ENCODE measurements around the gene SMYD3.

DNA sequence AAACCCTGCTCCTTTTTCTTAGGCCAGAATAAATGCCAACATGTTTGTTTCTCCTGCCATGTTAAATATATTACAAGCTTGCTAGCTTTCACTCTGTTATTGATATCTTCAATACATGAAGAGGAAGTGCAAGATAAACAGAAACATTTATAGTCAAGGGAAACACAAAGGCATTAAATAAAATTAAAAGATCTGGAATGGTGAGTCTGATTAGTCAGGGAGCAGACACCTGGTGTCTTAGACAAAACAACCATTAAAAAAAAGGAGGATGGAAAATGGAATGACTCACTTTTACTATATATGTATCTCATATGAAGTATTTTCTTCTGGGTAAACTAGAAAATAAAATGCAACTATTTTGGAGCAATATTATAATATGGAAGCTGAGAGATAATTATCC, 123.3 kb downstream of the SMYD3 start:
- TF ChIP-seq CTCF (IDR thresholded peaks at IDR 0.05) (no peak), POLR2A (IDR thresholded peaks at IDR 0.05) (no peak)
